Left ventricle myocardium inferior (tissue), 1 donor: ENCODE results near the gene BROX. TPM values are rescaled to one million over a fixed set of nuclear protein-coding genes. Genes with fewer than 3 reads are reported as not detected.

Experiments used
- DNase-seq: peaks from one replicate; pipeline ENCODE4 v3.0.0-alpha.2; 2020
- H3K27ac ChIP-seq: fragments of 200-600 bp; replicated peaks from 2 replicates; pipeline ENCODE4 v1.8.0; 2021
- H3K27me3 ChIP-seq: fragments of 200-600 bp; 2 replicates; pipeline ENCODE4 v1.8.0; 2021; ENCODE audit warnings: low read depth
- H3K36me3 ChIP-seq: fragments of 200-600 bp; 2 replicates; pipeline ENCODE4 v1.8.0; 2021
- H3K4me1 ChIP-seq: fragments of 200-600 bp; 2 replicates; pipeline ENCODE4 v1.8.0; 2021
- H3K4me3 ChIP-seq: fragments of 200-600 bp; 2 replicates; pipeline ENCODE4 v1.8.0; 2021; ENCODE audit warnings: mild to moderate bottlenecking, moderate library complexity
- H3K9me3 ChIP-seq: fragments of 200-600 bp; replicated peaks from 2 replicates; pipeline ENCODE4 v1.8.0; 2021
- intact Hi-C: fragments of 100-400 bp; cut with micrococcal nuclease; formaldehyde crosslinking; loops from one replicate; pipeline ENCODE4 v1.11.0; 2022
- total RNA-seq: library from RNA; stranded (reverse); fragmentation: NEBNext Ultra II Directional; extraction: Animal tissue kit (Norgen Biotek cat#: 25700); gene quantifications from one replicate; pipeline ENCODE4 v1.2.1, GENCODE V29; 2021
- TF ChIP-seq, protein P1 (sequence below): fragments of 200-600 bp; IDR thresholded peaks from 2 replicates; pipeline ENCODE4 v1.8.0; 2021; ENCODE audit warnings: antibody characterized with exemption, mild to moderate bottlenecking, borderline replicate concordance
- donor health status: DM: no; HTN: yes; CAD: no; lungs with severe emphysema.

BROX gene
- total RNA-seq, 1 donor from 2014 or later = 28.9 TPM

DNA sequence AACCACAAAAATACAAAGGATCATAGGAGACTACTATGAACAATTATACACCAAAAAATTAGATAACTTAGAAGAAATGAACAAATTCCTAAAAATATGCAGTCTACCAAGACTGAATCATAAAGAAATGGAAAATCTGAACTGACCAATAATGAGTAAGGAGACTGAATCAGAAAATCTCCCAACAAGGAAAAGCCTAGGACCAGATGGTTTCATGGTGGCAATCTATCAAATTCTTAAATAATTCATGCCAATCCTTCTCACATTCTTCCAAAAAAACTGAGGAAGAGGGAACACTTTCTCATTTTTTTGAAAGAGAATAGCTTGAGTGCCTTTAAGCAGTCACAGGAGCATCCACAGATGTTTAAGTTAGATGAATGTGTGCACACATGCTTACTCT is 70.7 kb downstream of the BROX start:
- no peak for DNase-seq
- H3K4me3 ChIP-seq = no peak overlapping the region
- intact Hi-C loops = no loop called here
- peaks cover 16% of the 10 kb centered on the region for H3K4me1 ChIP-seq
- no peaks in the 10 kb centered on the region for H3K36me3 ChIP-seq
- H3K27ac ChIP-seq = no peak overlapping the region
- TF ChIP-seq, protein P1, sequence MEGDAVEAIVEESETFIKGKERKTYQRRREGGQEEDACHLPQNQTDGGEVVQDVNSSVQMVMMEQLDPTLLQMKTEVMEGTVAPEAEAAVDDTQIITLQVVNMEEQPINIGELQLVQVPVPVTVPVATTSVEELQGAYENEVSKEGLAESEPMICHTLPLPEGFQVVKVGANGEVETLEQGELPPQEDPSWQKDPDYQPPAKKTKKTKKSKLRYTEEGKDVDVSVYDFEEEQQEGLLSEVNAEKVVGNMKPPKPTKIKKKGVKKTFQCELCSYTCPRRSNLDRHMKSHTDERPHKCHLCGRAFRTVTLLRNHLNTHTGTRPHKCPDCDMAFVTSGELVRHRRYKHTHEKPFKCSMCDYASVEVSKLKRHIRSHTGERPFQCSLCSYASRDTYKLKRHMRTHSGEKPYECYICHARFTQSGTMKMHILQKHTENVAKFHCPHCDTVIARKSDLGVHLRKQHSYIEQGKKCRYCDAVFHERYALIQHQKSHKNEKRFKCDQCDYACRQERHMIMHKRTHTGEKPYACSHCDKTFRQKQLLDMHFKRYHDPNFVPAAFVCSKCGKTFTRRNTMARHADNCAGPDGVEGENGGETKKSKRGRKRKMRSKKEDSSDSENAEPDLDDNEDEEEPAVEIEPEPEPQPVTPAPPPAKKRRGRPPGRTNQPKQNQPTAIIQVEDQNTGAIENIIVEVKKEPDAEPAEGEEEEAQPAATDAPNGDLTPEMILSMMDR = no peak
- no peaks in the 10 kb centered on the region for H3K9me3 ChIP-seq
- peaks cover 3% of the 10 kb centered on the region for H3K27me3 ChIP-seq

DNA sequence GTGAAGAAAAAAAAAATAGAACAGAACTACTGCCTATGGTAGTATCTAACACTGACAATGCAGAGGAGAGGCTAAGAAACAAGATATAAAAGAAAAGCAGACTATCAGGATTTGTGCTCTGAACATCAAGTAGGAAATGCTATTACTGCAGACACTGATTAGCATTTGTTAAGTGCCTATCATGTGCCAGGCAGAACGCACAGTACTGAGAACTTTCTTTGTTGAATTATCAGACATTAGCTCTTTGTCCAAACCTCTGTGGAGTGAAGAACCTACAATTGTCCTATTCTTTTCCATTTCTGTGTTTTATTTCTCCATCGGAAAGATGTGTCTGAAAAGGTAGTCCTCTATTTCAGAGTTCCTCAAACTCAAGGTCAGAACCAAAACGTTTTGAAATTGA is 72.0 kb downstream of the BROX start:
- intact Hi-C loops = no loop called here
- peaks cover 16% of the 10 kb centered on the region for H3K4me1 ChIP-seq
- H3K9me3 ChIP-seq = no peaks in the 10 kb centered on the region
- peaks cover 3% of the 10 kb centered on the region for H3K27me3 ChIP-seq
- TF ChIP-seq, protein P1 = no peak
- no peak for DNase-seq
- no peaks in the 10 kb centered on the region for H3K36me3 ChIP-seq
- H3K27ac ChIP-seq = no peak overlapping the region
- no peak overlapping the region for H3K4me3 ChIP-seq

Other genes starting within 250 kb of the BROX start
- not detected for gene HHIPL2, start 164.5 kb upstream of the BROX start, total RNA-seq
- 2.5 TPM for gene TAF1A, start 122.6 kb upstream of the BROX start, total RNA-seq
- 53.5 TPM for gene MIA3, start 94.5 kb upstream of the BROX start, total RNA-seq
- 46.3 TPM for gene AIDA, start 73 bp upstream of the BROX start, total RNA-seq
- not detected for gene FAM177B, start 24.6 kb downstream of the BROX start, total RNA-seq
- gene DISP1, start 102.5 kb downstream of the BROX start, total RNA-seq = 3.4 TPM